Renal cortical epithelial cell (primary cell): ENCODE data around the gene PGAM4. TPM values are rescaled to one million over a fixed set of nuclear protein-coding genes. Genes with fewer than 3 reads are reported as not detected.
"Not testable (repeated sequence)": the region's sequence is repeated elsewhere in the genome, so short reads cannot be mapped to it uniquely, and the experiment has no call there.

Source experiments
- DNase-seq: peaks from one replicate; pipeline ENCODE4 v3.0.0-alpha.2; 2011; ENCODE audit warnings: low read depth
- total RNA-seq: library from RNA; depleted of rRNA; stranded (reverse); fragments of >200 nt; gene quantifications from 2 replicates; pipeline ENCODE4 v1.2.3, GENCODE V29; 2014

Gene PGAM4
- total RNA-seq, 1 donor from 2014 or later = not detected

DNA sequence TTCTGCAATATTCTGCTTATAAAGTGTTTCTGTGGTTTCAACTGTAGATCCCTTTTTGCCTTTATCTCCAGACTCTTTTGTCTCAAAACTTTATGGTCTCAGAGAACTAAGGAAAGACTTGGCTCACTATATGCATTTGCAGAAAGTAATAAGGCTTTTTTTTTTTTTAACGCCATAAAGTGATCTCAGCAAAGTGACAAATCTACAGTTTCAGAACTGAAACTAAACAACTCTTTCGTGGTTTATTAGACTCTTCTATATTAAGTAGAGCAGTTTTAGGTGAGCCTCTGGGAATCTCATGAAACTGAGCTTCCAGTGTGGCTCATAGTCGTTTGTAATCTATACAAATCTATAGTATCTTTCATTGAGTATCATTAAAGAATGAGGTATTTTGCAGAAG lies 43.7 kb downstream of the PGAM4 start:
- no peak for DNase-seq

- no peak for DNase-seq
These were observed 45.0 kb downstream of the PGAM4 start for GRCh38 chrX:77924320-77924859.

DNA sequence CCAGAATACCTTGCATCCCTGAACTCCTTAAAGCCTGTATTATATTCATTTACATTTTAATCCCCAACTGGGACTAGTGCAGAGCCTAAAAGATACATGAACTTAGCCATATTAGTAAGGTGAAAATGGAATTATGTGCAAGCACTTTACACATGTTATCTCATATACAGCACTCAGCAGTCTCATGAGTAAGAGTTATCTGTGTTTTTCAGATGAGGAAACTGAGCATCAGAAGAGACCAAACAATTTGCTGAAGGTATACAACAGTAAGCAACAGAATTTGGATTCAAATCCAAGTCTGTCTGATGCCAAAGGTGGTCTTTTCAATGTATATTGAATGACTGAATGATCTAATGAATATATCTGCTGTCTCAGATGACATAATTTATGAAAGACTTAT lies 46.7 kb downstream of the PGAM4 start:
- no peak for DNase-seq

DNA sequence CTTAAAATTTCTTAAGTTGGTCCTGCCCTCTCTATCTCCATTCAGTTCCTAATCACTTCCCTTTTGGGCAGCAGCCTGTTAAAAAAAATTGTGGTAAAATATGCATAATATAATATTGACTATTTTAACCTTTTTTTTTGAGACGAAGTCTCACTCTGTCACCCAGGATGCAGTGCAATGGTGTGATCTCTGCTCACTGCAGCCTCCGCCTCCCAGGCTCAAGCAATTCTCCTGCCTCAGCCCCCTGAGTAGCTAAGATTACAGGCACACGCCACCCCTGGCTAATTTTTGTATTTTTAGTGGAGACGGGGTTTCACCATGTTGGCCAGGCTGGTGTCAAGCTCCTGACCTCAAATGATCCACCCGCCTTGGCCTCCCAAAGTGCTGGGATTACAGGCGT lies 50.1 kb downstream of the PGAM4 start:
- not testable (repeated sequence) for DNase-seq

GRCh38 chrX:77918568-77918967 lies 50.9 kb downstream of the PGAM4 start:
- no peak for DNase-seq

Other genes starting within 250 kb of the PGAM4 start
- gene ATRX, start 183.4 kb downstream of the PGAM4 start, total RNA-seq = 66.2 and 187 TPM in 2 replicates
- gene MAGT1, start 74.2 kb downstream of the PGAM4 start, total RNA-seq = 115 and 150 TPM in 2 replicates
- 694 and 695 TPM in 2 replicates for gene COX7B, start 70.2 kb downstream of the PGAM4 start, total RNA-seq
- 6.6 and 14.1 TPM in 2 replicates for gene ATP7A, start 58.9 kb downstream of the PGAM4 start, total RNA-seq
- 574 and 1,177 TPM in 2 replicates for gene PGK1, start 134.6 kb upstream of the PGAM4 start, total RNA-seq
- gene TAF9B, start 170.0 kb upstream of the PGAM4 start, total RNA-seq = 13.2 and 15.5 TPM in 2 replicates